GM23248 (cell line): ENCODE results near the gene DNAH9.

Experiments
- EZH2 ChIP-seq: fragments of 200-600 bp; sonication (generic); IDR thresholded peaks from 2 replicates; pipeline ENCODE4 v1.6.1; 2018; ENCODE audit warnings: antibody characterized with exemption, mild to moderate bottlenecking; ENCODE audit not compliant: insufficient read depth, poor library complexity, severe bottlenecking
- EZH2phosphoT487 ChIP-seq: fragments of 200-600 bp; sonication (generic); IDR thresholded peaks from 2 replicates; pipeline ENCODE4 v1.6.1; 2018; ENCODE audit warnings: antibody characterized with exemption, moderate library complexity, mild to moderate bottlenecking, low read depth; ENCODE audit not compliant: insufficient read depth

DNA sequence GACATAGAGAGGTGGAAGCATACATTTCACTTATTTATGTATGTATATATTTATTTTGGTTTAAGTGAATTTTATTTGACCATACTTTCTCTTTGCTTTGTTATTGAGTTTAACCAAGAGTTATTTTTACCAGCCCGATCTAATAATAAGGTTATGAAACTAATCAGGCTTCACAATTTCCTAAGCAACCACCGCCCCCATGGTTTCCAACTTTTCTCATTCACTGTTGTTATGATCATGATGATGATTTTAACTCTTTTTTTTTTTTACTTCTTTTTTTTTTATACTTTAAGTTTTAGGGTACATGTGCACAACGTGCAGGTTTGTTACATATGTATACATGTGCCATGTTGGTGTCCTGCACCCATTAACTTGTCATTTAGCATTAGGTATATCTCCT, 30.6 kb downstream of the DNAH9 start:
- TF ChIP-seq EZH2phosphoT487 (no peak), EZH2 (no peak)
